GM18907 (cell line): ENCODE measurements around the gene STARD13.

Experiments used
- ATAC-seq: cut with Tn5 transposase; IDR thresholded peaks from one replicate; pipeline ENCODE4 v1.9.1; 2021; ENCODE audit warnings: mild to moderate bottlenecking, moderate library complexity; ENCODE audit not compliant: unreplicated experiment

STARD13 gene

GRCh38 chr13:33277037-33277740 lies 8.4 kb downstream of the STARD13 start:
- ATAC-seq = no peak

- no peak for ATAC-seq
Observed at GRCh38 chr13:33276570-33276969, 9.0 kb downstream of the STARD13 start.

- no peak for ATAC-seq
Observed at GRCh38 chr13:33275916-33276315, 9.6 kb downstream of the STARD13 start.

- ATAC-seq = no peak
Observed at GRCh38 chr13:33274264-33274663, 11.3 kb downstream of the STARD13 start.

GRCh38 chr13:33272531-33273124 lies 12.9 kb downstream of the STARD13 start:
- ATAC-seq = no peak

- ATAC-seq = no peak
Observed at GRCh38 chr13:33271759-33272158, 13.8 kb downstream of the STARD13 start.

GRCh38 chr13:33270895-33271538 lies 14.5 kb downstream of the STARD13 start:
- ATAC-seq = no peak

GRCh38 chr13:33265607-33266006 lies 19.9 kb downstream of the STARD13 start:
- ATAC-seq = no peak

GRCh38 chr13:33265133-33265532 lies 20.4 kb downstream of the STARD13 start:
- ATAC-seq = no peak

- no peak for ATAC-seq
Observed at GRCh38 chr13:33264620-33264978, 21.0 kb downstream of the STARD13 start.

GRCh38 chr13:33263976-33264619 lies 21.5 kb downstream of the STARD13 start:
- ATAC-seq = no peak

- no peak for ATAC-seq
Observed at GRCh38 chr13:33263484-33263883, 22.1 kb downstream of the STARD13 start.

- no peak for ATAC-seq
Observed at GRCh38 chr13:33262997-33263396, 22.6 kb downstream of the STARD13 start.

GRCh38 chr13:33262594-33262993 lies 23.0 kb downstream of the STARD13 start:
- ATAC-seq = no peak

GRCh38 chr13:33262062-33262487 lies 23.5 kb downstream of the STARD13 start:
- no peak for ATAC-seq

GRCh38 chr13:33261387-33262061 lies 24.0 kb downstream of the STARD13 start:
- ATAC-seq = no peak

- ATAC-seq = no peak
Observed at GRCh38 chr13:33260168-33261098, 25.1 kb downstream of the STARD13 start.

- no peak for ATAC-seq
Observed at GRCh38 chr13:33259296-33259695, 26.3 kb downstream of the STARD13 start.

- ATAC-seq = no peak
Observed at GRCh38 chr13:33258808-33259193, 26.8 kb downstream of the STARD13 start.
